IMR-90 (cell line): ENCODE measurements around the gene LHFPL3. TPM values are rescaled to one million over a fixed set of nuclear protein-coding genes. Genes with fewer than 3 reads are reported as not detected.
"Not testable (repeated sequence)": the region's sequence is repeated elsewhere in the genome, so short reads cannot be mapped to it uniquely, and the experiment has no call there.

Source experiments
- ATAC-seq: fragments of 200-7000 bp; cut with Tn5 transposase; 2 replicates; pipeline ENCODE4 v1.9.1; 2020; ENCODE audit warnings: low read depth, mild to moderate bottlenecking, moderate library complexity
- BruUV-seq: library from RNA; stranded (reverse); fragments of 400-500 nt; replicated peaks from 2 replicates; lab custom pipeline; 2021; lab: Mats Ljungman, UMichigan
- CTCF ChIA-PET: fragments of 300-600 bp; formaldehyde crosslinking; extraction: SDS; loops from one replicate; lab custom pipeline; 2021; ENCODE audit warnings: antibody characterized with exemption; lab: Yijun Ruan, JAX
- POLR2A ChIA-PET: fragments of 300-600 bp; sonication (Branson Sonifier 250); formaldehyde crosslinking; loops from one replicate; lab custom pipeline; 2022; ENCODE audit warnings: antibody characterized with exemption; ENCODE audit not compliant: unreplicated experiment; lab: Charles Lee
- DNase-seq: peaks from one replicate; pipeline ENCODE4 v3.0.0; 2013
- H2AFZ ChIP-seq: replicated peaks from 2 replicates; pipeline ENCODE3; 2013; ENCODE audit warnings: low read length, mild to moderate bottlenecking; ENCODE audit not compliant: poor library complexity
- H2AK5ac ChIP-seq: 2 replicates; pipeline ENCODE4 v1.6.1; 2013; ENCODE audit warnings: low read depth, low read length, inconsistent platforms
- H2AK9ac ChIP-seq: replicated peaks from 2 replicates; pipeline ENCODE3; 2013; ENCODE audit warnings: mild to moderate bottlenecking, low read depth, low read length, moderate library complexity; ENCODE audit not compliant: poor library complexity
- H2BK120ac ChIP-seq: 2 replicates; pipeline ENCODE4 v1.6.1; 2013; ENCODE audit warnings: low read depth, low read length, inconsistent platforms
- H2BK15ac ChIP-seq: 3 replicates; pipeline ENCODE4 v1.6.1; 2013; ENCODE audit warnings: low read depth, low read length, inconsistent platforms
- H2BK20ac ChIP-seq: 2 replicates; pipeline ENCODE4 v1.6.1; 2013; ENCODE audit warnings: low read depth, mild to moderate bottlenecking, inconsistent platforms, low read length, moderate library complexity
- H2BK5ac ChIP-seq: 2 replicates; pipeline ENCODE4 v1.6.1; 2013; ENCODE audit warnings: mild to moderate bottlenecking, low read depth, low read length, inconsistent platforms; ENCODE audit not compliant: poor library complexity, severe bottlenecking
- H3K14ac ChIP-seq: replicated peaks from 2 replicates; pipeline ENCODE4 v1.6.1; 2013; ENCODE audit warnings: low read depth, low read length, inconsistent platforms
- H3K18ac ChIP-seq: 2 replicates; pipeline ENCODE4 v1.6.1; 2013; ENCODE audit warnings: low read depth, low read length, control low read depth
- H3K23ac ChIP-seq: 2 replicates; pipeline ENCODE4 v1.6.1; 2013; ENCODE audit warnings: low read depth, low read length, inconsistent platforms
- H3K27ac ChIP-seq: 2 replicates; pipeline ENCODE4 v1.5.1; 2013; ENCODE audit warnings: mild to moderate bottlenecking, control low read depth, low read length; ENCODE audit not compliant: insufficient read depth
- H3K27me3 ChIP-seq: 2 replicates; pipeline ENCODE4 v1.6.1; 2013; ENCODE audit warnings: low read length; ENCODE audit not compliant: control insufficient read depth, insufficient read depth
- H3K36me3 ChIP-seq: 2 replicates; pipeline ENCODE4 v1.6.1; 2013; ENCODE audit warnings: low read length, mixed read lengths; ENCODE audit not compliant: control insufficient read depth, insufficient read depth
- H3K4ac ChIP-seq: 2 replicates; pipeline ENCODE4 v1.6.1; 2013; ENCODE audit warnings: low read depth, low read length, inconsistent platforms
- H3K4me1 ChIP-seq: 2 replicates; pipeline ENCODE4 v1.6.1; 2013; ENCODE audit warnings: low read length, mixed read lengths; ENCODE audit not compliant: control insufficient read depth, insufficient read depth
- H3K4me2 ChIP-seq: 2 replicates; pipeline ENCODE4 v1.6.1; 2013; ENCODE audit warnings: low read depth, mild to moderate bottlenecking, control low read depth, low read length, moderate library complexity
- H3K4me3 ChIP-seq: 2 replicates; pipeline ENCODE4 v1.5.1; 2013; ENCODE audit warnings: low read depth, mild to moderate bottlenecking, control low read depth, low read length, moderate library complexity; ENCODE audit not compliant: insufficient read depth
- H3K56ac ChIP-seq: 2 replicates; pipeline ENCODE4 v1.6.1; 2013; ENCODE audit warnings: low read length, inconsistent platforms; ENCODE audit not compliant: insufficient read depth; ENCODE audit errors: extremely low read depth
- H3K79me1 ChIP-seq, 2 experiments: 2 replicates each; pipeline ENCODE4 v1.6.1; 2013; ENCODE audit warnings: low read length in 2 of 2, inconsistent platforms in 1 of 2, low read depth in 1 of 2
- H3K9ac ChIP-seq: 2 replicates; pipeline ENCODE4 v1.6.1; 2013; ENCODE audit warnings: low read depth, low read length, control low read depth
- H3K9me1 ChIP-seq: 2 replicates; pipeline ENCODE4 v1.6.1; 2013; ENCODE audit warnings: low read length, inconsistent platforms; ENCODE audit not compliant: insufficient read depth
- H3K9me3 ChIP-seq: 2 replicates; pipeline ENCODE4 v1.6.1; 2013; ENCODE audit warnings: low read length; ENCODE audit not compliant: control insufficient read depth, insufficient read depth
- H4K20me1 ChIP-seq: 2 replicates; pipeline ENCODE4 v1.6.1; 2013; ENCODE audit warnings: low read length, inconsistent platforms; ENCODE audit not compliant: insufficient read depth
- H4K5ac ChIP-seq: 2 replicates; pipeline ENCODE4 v1.6.1; 2013; ENCODE audit warnings: mild to moderate bottlenecking, low read depth, low read length, control low read depth
- H4K8ac ChIP-seq, 2 experiments: 2 replicates each; pipeline ENCODE4 v1.6.1; 2013; ENCODE audit warnings: low read depth in 2 of 2, low read length in 2 of 2, control low read depth in 1 of 2, inconsistent platforms in 1 of 2
- H4K91ac ChIP-seq: 2 replicates; pipeline ENCODE4 v1.6.1; 2013; ENCODE audit warnings: low read depth, low read length, inconsistent platforms; ENCODE audit not compliant: insufficient read depth
- FOS ChIP-seq: fragments of 150-350 bp; IDR thresholded peaks from 2 replicates; pipeline ENCODE4 v1.6.1; 2016; ENCODE audit warnings: low read depth, low read length
- WGBS, 2 experiments: methylation state at CpG; one replicate each; pipeline versions ENCODE4 v1.1.5 to v1.1.7; 2013; ENCODE audit warnings: missing lambda C conversion rate in 2 of 2; ENCODE audit not compliant: insufficient read length in 1 of 2; ENCODE audit errors: extremely low coverage in 2 of 2; 5-methylcytosine and 5-hydroxymethylcytosine counted together
- dilution Hi-C: fragments of 300-500 bp; cut with HindIII; formaldehyde crosslinking; loops from one replicate; pipeline ENCODE4 v1.14.3; 2018; ENCODE audit warnings: low sequenced_read_pairs; ENCODE audit not compliant: unreplicated experiment
- in situ Hi-C: fragments of 300-500 bp; cut with MboI; formaldehyde crosslinking; loops from 3 replicates; pipeline ENCODE4 v1.14.3; 2019; ENCODE audit warnings: low sequenced_read_pairs, inconsistent platforms, mixed read lengths
- intact Hi-C: fragments of 100-400 bp; cut with micrococcal nuclease; formaldehyde crosslinking; loops from 2 replicates; pipeline ENCODE4 v1.10.0; 2022
- polyA plus RNA-seq, 3 experiments: library from polyadenylated mRNA; depleted of rRNA; stranded (reverse); fragments of >200 nt; gene quantifications; 2 replicates each; pipeline ENCODE4 v1.2.3, GENCODE V29; 2012; ENCODE audit warnings: low replicate concordance in 1 of 3
- total RNA-seq: library from RNA; depleted of rRNA; stranded (reverse); fragments of >200 nt; gene quantifications from 2 replicates; pipeline ENCODE4 v1.2.3, GENCODE V29; 2012

LHFPL3 gene
- total and polyA plus RNA-seq, 2 of the 4 experiments (the other 2 are of a cell fraction) = not detected

DNA sequence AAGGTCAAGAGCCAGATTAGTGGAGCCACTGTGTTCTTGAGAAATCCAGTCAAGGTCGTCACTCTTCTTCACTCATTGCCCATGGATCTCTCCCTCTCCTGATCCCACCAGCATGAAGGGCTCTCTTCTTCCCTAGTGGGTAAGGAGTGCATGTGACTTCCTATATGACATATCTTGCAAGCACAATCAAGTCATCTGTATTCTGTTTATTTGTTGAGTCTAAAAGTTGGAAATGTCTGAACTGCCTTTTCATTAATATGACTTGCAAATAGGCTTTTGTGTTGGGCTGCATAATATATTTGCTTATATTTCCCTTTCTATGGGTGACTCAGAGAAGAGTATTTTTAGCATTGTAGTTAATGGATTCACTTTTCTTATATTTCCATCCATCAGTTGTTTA lies 371.9 kb downstream of the LHFPL3 start:
- intact Hi-C loops = no loop called here

DNA sequence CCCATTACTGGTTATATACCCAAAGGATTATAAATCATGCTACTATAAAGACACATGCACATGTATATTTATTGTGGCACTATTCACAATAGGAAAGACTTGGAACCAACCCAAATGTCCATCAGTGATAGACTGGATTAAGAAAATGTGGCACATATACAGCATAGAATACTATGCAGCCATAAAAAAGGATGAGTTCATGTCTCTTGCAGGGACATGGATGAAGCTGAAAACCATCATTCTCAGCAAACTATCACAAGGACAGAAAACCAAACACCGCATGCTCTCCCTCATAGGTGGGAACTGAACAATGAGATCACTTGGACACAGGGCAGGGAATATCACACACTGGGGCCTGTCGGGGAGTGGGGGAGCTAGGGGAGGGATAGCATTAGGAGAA lies 392.6 kb downstream of the LHFPL3 start:
- CTCF ChIA-PET, H3K18ac ChIP-seq, H2BK120ac ChIP-seq, H2AK9ac ChIP-seq, H3K36me3 ChIP-seq, intact Hi-C loops, H3K27me3 ChIP-seq, H3K9ac ChIP-seq, DNase-seq, H3K4me2 ChIP-seq, H4K8ac ChIP-seq, H2BK15ac ChIP-seq, BruUV-seq, H4K91ac ChIP-seq, H3K23ac ChIP-seq, H3K14ac ChIP-seq, H3K79me1 ChIP-seq, H2BK5ac ChIP-seq, H3K9me3 ChIP-seq, H2AK5ac ChIP-seq, H3K4ac ChIP-seq, H3K9me1 ChIP-seq, dilution Hi-C loops, H3K27ac ChIP-seq, ATAC-seq, POLR2A ChIA-PET, H3K56ac ChIP-seq, H4K20me1 ChIP-seq, in situ Hi-C loops, H3K4me1 ChIP-seq, H3K4me3 ChIP-seq, H2AFZ ChIP-seq, H4K5ac ChIP-seq, H2BK20ac ChIP-seq: not testable (repeated sequence)
- WGBS, 2 experiments = no CpG with 5 or more reads among the region's 2 CpGs

More for the DNA sequence above, 371.9 kb downstream of the LHFPL3 start:
- Histone ChIP-seq H2BK5ac (no peak overlapping the region), H4K20me1 (no peaks in the 10 kb centered on the region), H4K8ac (no peak overlapping the region), H3K27ac (no peak overlapping the region), H3K4me1 (no peaks in the 10 kb centered on the region), H2AK5ac (no peak overlapping the region), H4K91ac (no peak overlapping the region), H2BK120ac (no peak overlapping the region), H3K14ac (no peak overlapping the region), H3K4ac (no peak overlapping the region), H2AFZ (no peak overlapping the region), H4K5ac (no peak overlapping the region), H2AK9ac (no peak overlapping the region), H3K4me3 (no peak overlapping the region), H3K79me1 (no peaks in the 10 kb centered on the region), H3K36me3 (no peaks in the 10 kb centered on the region), H3K18ac (no peak overlapping the region), H3K4me2 (no peak overlapping the region), H3K9me1 (no peaks in the 10 kb centered on the region), H2BK15ac (no peak overlapping the region), H3K9me3 (no peaks in the 10 kb centered on the region), H3K27me3 (no peaks in the 10 kb centered on the region), H3K9ac (no peak overlapping the region), H2BK20ac (no peak overlapping the region), H3K23ac (no peak overlapping the region), H3K56ac (no peak overlapping the region)
- in situ Hi-C loops (no loop called here), dilution Hi-C loops (no loop called here)
- no CpG with 5 or more reads among the region's 1 CpG for WGBS, 2 experiments
- BruUV-seq = no TSS peak
- no peak for TF ChIP-seq FOS
- POLR2A ChIA-PET = no interaction called here
- no peak for ATAC-seq
- CTCF ChIA-PET = no interaction called here
- no peak for DNase-seq
